ENCODE results near the gene GSG1L. TPM values are rescaled to one million over a fixed set of nuclear protein-coding genes. Genes with fewer than 3 reads are reported as not detected.

The GSG1L gene
- total RNA-seq, 1 donor from 2014 or later = not detected

DNA sequence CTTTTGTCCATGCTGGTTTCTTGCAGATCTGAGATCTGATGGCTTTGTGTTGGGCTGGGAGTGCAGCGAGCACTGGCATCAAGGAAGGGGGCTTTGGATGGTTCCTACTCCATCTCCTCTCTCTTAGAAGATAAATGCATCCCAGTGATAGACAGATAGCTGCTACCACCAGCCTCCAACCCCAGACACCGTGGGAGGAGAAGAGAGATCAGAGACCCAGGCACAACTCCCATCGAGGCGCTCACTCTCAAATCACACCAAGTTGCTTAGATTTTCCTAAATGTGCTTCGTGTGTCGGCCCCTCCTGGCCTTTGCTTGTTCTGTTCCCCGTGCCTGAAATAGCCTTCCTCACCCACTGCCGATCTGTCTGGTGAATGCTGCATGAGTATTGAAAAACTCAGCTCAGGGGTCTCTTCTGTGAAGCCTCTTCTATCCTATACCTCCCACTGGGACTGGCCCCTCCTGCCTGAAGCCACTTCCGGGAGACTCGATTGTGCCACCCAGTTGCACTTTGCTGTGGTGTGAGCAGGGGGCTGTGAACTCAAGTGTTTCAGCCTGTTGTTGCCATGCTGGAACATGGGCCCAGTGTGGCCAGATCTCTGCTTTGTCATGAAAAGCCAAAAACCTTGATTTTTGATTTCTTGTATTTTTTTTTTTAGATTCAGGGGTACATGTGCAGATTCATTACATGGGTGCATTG, 242.7 kb downstream of the GSG1L start:
- DNase-seq (ENCODE audit: low spot score) = no peak

- DNase-seq (ENCODE audit: low spot score) = no peak
Observed at GRCh38 chr16:27819881-27820610, 243.5 kb downstream of the GSG1L start.

GRCh38 chr16:27819356-27819755, 244.2 kb downstream of the GSG1L start:
- DNase-seq (ENCODE audit: low spot score) = no peak

DNA sequence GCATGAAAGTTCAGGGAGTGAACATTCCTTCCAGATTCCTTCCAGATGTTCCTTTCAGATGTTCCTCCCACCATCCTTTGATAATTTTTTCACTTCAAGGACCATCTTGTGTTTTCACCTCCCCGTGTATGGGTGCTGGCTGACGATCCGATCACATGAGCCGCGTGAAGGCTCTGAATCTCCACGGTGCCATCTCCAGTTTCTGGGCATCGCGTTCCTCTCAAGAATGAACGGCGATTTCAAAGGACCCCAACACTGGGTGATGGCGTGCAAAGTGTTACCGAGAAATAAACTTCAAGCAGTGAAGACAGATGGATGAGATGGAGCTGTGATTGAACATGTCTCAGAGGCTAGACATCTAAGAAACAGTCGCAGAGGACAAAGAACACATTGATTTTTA, 245.3 kb downstream of the GSG1L start:
- DNase-seq (ENCODE audit: low spot score) = no peak

- no peak for DNase-seq (ENCODE audit: low spot score)
Observed at GRCh38 chr16:27817038-27817437, 246.5 kb downstream of the GSG1L start.

- no peak for DNase-seq (ENCODE audit: low spot score)
Observed at GRCh38 chr16:27816561-27816960, 247.0 kb downstream of the GSG1L start.

GRCh38 chr16:27813591-27813990, 249.9 kb downstream of the GSG1L start:
- no peak for DNase-seq (ENCODE audit: low spot score)

DNA sequence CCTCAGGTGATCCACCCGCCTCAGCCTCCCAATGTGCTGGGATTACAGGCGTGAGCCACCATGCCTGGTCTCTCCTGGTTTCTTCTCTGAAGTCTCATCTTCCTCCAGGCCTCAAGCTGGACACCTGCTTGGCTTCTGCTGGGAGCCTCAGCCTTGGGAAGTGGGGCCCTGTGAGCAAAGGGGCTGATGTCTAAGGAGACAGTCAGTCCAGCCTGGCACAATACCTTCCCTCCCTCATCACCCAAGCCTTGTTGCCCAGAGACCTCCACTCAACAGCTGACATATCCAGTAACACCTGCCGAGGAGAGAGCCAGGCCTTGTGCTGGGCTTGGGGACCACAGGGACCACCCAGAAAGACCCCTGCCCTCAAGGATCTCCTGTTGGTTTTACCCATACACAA, 251.6 kb downstream of the GSG1L start:
- no peak for DNase-seq (ENCODE audit: low spot score)

DNA sequence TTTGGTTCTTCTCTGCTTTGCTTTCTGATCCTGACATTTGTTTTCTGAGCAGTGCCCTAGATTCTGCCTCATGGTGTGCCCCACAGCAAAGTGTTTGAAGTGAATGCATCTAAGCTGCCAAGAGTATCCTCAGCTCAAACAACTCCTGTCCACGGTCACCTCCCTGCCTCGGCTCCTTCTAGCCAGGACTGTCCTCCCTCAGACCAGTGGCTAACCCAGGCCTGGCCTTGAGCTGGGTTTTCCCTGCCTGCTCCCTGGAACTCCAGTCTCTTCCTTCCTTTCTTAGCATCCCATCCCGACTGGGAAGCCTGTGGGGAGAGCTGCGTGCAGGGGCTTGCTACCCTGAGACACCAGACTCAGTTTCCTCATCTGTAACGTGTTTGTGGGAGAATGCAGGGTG, 256.5 kb downstream of the GSG1L start:
- no peak for DNase-seq (ENCODE audit: low spot score)

- no peak for DNase-seq (ENCODE audit: low spot score)
Observed at GRCh38 chr16:27806388-27806787, 257.1 kb downstream of the GSG1L start.

GRCh38 chr16:27805828-27806351, 257.6 kb downstream of the GSG1L start:
- no peak for DNase-seq (ENCODE audit: low spot score)

GRCh38 chr16:27803775-27804549, 259.6 kb downstream of the GSG1L start:
- no peak for DNase-seq (ENCODE audit: low spot score)

DNA sequence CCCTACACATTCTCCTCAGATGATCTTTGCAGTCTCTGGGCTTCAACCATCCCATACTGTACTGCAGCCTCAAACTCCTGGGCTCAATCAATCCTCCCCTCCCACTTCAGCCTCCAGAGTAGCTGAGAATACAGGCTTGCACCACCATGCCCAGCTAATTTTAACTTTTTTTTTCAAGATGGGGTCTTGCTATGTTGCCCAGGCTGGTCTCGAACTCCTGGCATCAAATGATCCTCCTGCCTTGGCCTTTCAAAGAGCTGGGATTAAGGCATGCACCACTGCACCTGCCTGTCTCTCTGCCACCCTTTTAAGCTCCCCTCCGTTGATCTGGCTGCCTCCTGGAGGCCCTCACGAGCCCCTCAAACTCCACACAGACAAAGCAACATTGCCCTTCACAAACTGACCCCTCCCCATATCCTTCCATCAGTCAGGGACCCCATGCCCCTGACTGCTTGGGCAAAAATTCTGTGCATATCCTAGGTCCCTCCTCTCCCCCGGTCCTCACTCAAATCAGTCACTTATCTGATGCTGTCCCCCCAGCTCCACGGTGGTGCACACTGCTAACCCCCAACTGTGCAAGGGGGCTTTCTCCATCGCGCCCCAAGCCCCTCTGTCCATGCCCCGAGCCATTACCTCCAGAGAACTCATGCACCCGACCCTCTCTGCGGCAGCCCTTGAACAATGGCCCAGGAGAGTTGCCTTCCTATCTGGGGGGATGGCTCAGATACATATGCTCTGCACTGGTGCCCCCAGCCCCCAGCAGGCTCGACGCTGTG, 260.7 kb downstream of the GSG1L start:
- no peak for DNase-seq (ENCODE audit: low spot score)

DNA sequence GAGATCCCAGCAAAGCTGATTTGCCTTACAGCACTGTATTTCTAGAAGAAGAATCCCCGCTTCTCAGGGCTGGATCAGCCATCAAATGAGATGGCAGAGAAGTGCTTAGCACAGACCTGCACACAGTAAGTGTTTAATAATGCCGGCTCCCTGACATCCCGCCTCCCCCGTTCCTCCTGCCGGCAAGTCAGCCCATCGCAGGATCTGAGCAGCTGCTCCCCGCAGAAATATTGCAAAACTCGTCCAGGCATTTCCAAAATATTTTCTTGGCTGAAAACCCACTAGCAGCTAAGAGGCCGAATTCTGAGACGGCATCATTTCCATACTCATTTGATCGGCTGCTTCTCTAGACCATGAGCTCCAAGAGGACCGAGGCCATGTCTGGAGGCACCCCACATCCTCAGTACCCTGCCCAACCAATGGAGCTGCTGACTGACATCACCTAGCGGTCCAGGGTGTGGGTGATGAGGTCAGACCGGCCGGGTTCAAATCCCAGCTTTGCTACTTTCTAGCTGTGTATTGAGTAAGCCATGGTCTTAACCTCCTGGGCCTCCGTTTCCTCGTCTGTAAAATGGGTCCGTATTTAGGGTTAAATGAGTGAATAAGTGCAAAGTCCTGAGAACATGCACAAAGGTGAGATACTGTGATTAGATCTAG, 262.1 kb downstream of the GSG1L start:
- DNase-seq (ENCODE audit: low spot score) = no peak

DNA sequence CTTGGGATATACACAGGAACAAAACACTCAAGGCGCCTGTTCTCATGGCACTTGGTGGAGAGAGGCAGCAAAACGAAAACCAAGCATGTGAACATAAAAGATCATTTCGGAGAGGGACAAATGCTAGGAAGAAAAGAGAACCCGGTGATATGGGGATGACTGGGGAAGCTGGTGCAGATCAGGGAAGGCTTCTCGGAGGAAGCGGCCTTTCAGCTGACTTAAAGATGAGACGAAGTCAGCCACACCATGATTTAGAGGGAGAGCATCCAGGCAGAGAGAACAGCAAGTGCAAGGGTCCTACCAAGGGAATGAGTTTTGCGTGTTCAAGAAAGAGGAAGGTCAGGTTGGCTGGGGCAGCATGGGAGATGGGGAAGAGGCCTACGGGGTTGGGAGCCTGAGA, 262.7 kb downstream of the GSG1L start:
- no peak for DNase-seq (ENCODE audit: low spot score)

DNA sequence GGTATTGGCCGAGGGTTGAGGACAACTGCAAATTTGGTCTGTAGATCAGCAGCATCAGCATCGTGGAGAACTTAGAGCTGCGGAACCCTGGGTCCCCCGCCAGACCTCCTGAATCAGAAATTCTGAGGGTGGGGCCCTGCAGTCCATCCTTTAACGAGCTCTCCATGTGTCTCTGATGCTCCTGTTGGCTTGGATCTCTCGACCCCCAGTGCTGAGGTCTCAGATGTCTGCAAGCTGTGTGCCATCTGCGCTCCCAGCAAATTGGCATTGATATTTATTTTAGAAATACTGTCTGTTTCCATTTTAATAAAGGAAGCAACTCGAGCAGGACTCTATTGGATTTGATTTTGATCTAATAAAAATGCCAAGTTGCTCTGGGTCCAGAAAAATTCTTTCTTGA, 263.6 kb downstream of the GSG1L start:
- no peak for DNase-seq (ENCODE audit: low spot score)

DNA sequence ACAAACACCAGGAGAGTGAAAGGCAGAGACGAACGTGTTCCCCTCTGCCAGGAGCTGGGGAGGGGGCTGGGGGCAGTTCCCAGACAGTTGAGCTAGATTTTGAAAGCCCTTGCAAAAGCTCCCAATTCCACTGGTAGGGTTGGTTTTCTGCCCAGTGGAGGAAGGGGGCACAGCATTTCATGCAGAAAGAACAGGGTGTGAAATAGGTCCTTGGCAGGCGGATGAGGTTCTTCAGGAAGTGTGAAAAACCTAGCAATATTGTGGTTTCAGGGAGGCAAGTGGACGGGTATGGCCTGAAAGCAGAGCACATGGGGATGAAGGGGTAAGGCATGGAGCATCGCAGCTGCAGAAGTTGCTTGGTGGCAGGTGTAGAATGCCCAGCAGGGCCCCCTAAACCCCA, 265.3 kb downstream of the GSG1L start:
- no peak for DNase-seq (ENCODE audit: low spot score)

- peak; percentile 40 for DNase-seq (ENCODE audit: low spot score)
Observed at GRCh38 chr16:27795992-27796614, 267.4 kb downstream of the GSG1L start.

DNA sequence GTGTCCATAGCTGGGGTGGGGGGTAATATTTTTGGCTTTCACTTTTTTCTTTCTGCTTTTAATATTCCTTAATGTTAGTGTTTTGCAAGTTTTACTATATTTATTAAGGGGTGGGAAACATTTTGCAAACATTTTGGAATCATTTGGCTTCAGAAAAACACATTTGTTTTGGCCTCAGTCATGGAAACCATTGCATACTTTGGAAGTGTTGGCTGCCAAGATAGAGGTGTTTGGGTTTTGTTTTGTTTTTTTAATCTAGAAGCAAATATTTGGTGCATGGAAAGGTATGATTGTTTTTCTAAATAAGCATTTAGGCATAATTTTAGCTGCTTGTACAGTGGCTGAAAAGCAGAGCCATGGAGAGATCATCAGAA, 270.3 kb downstream of the GSG1L start:
- no peak for DNase-seq (ENCODE audit: low spot score)

DNA sequence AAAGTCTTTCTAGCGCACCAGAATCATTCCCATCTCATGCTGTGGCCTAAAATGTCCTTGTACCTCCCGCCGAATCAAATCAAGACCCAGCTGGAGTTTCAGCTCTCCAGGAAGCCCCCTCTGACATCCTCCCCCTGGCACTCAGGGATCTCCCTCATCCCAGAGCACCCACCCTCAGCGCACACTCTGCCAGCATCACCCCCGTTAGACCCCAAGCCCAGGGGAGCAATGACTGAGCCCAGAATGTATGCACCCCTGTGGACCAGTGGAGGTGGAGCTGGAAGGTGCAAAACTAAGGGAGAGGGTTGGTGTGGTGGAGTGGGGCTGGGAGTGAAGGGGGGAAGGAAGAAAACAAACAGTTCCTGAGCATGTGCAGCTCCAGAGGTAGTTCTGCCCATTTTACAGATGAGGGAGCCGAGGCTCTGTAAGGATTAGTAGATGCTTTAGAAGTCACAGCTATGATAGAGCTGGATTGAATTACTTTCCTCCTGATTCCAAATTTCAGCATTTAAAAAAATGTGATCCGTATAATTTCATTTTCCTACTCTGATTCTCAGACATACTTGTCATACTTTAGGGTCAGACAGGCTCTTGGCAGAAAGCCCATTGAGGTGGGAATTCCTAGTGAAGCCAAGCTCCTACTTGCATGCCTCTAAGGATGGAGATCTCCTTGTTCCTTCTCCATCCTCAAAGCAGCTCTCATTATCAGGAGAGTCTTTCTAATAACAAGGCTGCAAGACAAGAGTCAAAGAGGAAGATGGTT, 270.8 kb downstream of the GSG1L start:
- no peak for DNase-seq (ENCODE audit: low spot score)

All from mucosa of gallbladder (tissue), 1 donor.